Astrocyte (in vitro differentiated cells and primary cell): ENCODE measurements around the gene ZBTB9.

Source experiments
- CTCF ChIP-seq: IDR thresholded peaks from 2 replicates; pipeline ENCODE4 v1.5.1; 2011; ENCODE audit warnings: low read depth, mild to moderate bottlenecking, inconsistent platforms, low read length, moderate library complexity; ENCODE audit not compliant: insufficient read depth
- EZH2 ChIP-seq: IDR thresholded peaks from 2 replicates; pipeline ENCODE4 v1.6.1; 2012; ENCODE audit warnings: mild to moderate bottlenecking, low read length, inconsistent platforms; ENCODE audit not compliant: insufficient read depth

DNA sequence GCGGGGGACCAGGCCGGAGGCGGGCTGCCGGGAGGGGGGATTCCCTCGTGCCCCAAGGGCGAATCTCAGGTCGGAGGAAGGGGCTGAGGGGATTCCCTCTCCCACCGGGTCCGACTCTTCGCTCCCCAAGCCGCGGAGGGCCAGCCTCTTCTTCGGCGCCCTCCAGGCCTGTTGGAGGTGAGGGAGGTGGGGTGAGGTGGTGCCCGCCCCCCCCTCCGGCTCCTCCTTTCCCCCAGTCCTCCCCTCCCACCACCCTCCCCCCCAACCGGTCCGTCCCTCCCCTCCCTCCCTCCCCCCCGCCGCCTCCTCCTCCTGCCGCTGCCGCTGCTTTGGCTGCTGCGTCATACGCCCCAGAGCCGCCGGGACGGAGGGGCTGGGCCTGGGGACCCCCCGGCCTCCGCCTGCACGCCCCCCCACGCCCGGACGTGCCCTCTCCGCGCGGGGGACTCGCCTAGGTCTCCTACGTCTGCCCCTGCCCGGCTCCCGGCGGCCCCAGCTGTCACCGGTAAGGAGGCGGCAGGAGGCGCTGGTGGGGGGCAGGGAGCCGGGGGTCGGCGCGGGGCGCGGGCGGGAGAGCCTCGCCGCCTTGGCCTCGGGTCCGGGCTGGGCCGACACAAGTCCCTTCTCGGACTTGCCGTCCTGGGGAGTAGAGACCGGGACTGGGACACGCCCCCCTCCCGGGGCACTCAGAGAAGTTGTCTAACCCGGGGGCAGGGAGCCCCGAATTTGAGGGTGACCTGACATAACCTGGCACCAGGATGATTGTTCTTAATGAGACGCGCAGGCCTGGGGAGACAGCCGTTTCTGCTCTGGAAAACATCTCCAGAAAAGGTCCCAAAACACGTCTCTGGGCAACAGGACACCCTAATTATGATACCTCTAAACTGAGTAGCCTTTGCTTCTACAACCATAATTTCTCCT is 43.4 kb upstream of the ZBTB9 start, which contains the start of gene PHF1:
- no peak for TF ChIP-seq CTCF
- no peak for TF ChIP-seq EZH2
